ENCODE data around the gene ATAD3C.
"Not testable (repeated sequence)": the region's sequence is repeated elsewhere in the genome, so short reads cannot be mapped to it uniquely, and the experiment has no call there.

Gene ATAD3C

GRCh38 chr1:1472053-1472876 is 22.8 kb downstream of the ATAD3C start:
- DNase-seq (ENCODE audit: low read depth in 3 of 3): not testable (repeated sequence)

GRCh38 chr1:1476011-1476410 is 26.5 kb downstream of the ATAD3C start:
- not testable (repeated sequence) for DNase-seq (ENCODE audit: low read depth in 3 of 3)

GRCh38 chr1:1477206-1477605 is 27.7 kb downstream of the ATAD3C start:
- no peak for DNase-seq (ENCODE audit: low read depth in 3 of 3)

GRCh38 chr1:1479547-1480487 is 30.3 kb downstream of the ATAD3C start:
- no peak for DNase-seq (ENCODE audit: low read depth in 3 of 3)

GRCh38 chr1:1480488-1480867 is 31.0 kb downstream of the ATAD3C start:
- DNase-seq (ENCODE audit: low read depth in 3 of 3): not testable (repeated sequence)

- DNase-seq (ENCODE audit: low read depth in 3 of 3): not testable (repeated sequence)
Measured at GRCh38 chr1:1481811-1482210, 32.3 kb downstream of the ATAD3C start.

- no peak for DNase-seq (ENCODE audit: low read depth in 3 of 3)
Measured at GRCh38 chr1:1482856-1483255, 33.4 kb downstream of the ATAD3C start.

- no peak for DNase-seq (ENCODE audit: low read depth in 3 of 3)
Measured at GRCh38 chr1:1483714-1484113, 34.2 kb downstream of the ATAD3C start.

GRCh38 chr1:1484976-1485750 is 35.7 kb downstream of the ATAD3C start:
- not testable (repeated sequence) for DNase-seq (ENCODE audit: low read depth in 3 of 3)

GRCh38 chr1:1485755-1486317 is 36.3 kb downstream of the ATAD3C start:
- not testable (repeated sequence) for DNase-seq (ENCODE audit: low read depth in 3 of 3)

- DNase-seq (ENCODE audit: low read depth in 3 of 3): no peak
Measured at GRCh38 chr1:1487701-1488100, 38.2 kb downstream of the ATAD3C start.

GRCh38 chr1:1489231-1489630 is 39.7 kb downstream of the ATAD3C start:
- DNase-seq (ENCODE audit: low read depth in 3 of 3): no peak

GRCh38 chr1:1489861-1490260 is 40.4 kb downstream of the ATAD3C start:
- no peak for DNase-seq (ENCODE audit: low read depth in 3 of 3)

- DNase-seq (ENCODE audit: low read depth in 3 of 3): no peak
Measured at GRCh38 chr1:1490633-1491230, 41.2 kb downstream of the ATAD3C start.

GRCh38 chr1:1491601-1492000 is 42.1 kb downstream of the ATAD3C start:
- no peak for DNase-seq (ENCODE audit: low read depth in 3 of 3)

- DNase-seq (ENCODE audit: low read depth in 3 of 3): not testable (repeated sequence)
Measured at GRCh38 chr1:1494311-1494710, 44.8 kb downstream of the ATAD3C start.

- not testable (repeated sequence) for DNase-seq (ENCODE audit: low read depth in 3 of 3)
Measured at GRCh38 chr1:1495461-1495975, 46.0 kb downstream of the ATAD3C start.

GRCh38 chr1:1504777-1505365 is 55.4 kb downstream of the ATAD3C start:
- DNase-seq (ENCODE audit: low read depth in 3 of 3): peak; percentile 60 to 67 (median 65)

- not testable (repeated sequence) for DNase-seq (ENCODE audit: low read depth in 3 of 3)
Measured at GRCh38 chr1:1505366-1505798, 55.9 kb downstream of the ATAD3C start.

- DNase-seq (ENCODE audit: low read depth in 3 of 3): not testable (repeated sequence)
Measured at GRCh38 chr1:1505801-1506200, 56.3 kb downstream of the ATAD3C start.
